GM19397 (cell line): ENCODE data around the gene LRRC47.

Source experiments
- ATAC-seq: cut with Tn5 transposase; IDR thresholded peaks from one replicate; pipeline ENCODE4 v1.9.1; 2021; ENCODE audit warnings: mild to moderate bottlenecking, moderate library complexity; ENCODE audit not compliant: unreplicated experiment

Gene LRRC47

DNA sequence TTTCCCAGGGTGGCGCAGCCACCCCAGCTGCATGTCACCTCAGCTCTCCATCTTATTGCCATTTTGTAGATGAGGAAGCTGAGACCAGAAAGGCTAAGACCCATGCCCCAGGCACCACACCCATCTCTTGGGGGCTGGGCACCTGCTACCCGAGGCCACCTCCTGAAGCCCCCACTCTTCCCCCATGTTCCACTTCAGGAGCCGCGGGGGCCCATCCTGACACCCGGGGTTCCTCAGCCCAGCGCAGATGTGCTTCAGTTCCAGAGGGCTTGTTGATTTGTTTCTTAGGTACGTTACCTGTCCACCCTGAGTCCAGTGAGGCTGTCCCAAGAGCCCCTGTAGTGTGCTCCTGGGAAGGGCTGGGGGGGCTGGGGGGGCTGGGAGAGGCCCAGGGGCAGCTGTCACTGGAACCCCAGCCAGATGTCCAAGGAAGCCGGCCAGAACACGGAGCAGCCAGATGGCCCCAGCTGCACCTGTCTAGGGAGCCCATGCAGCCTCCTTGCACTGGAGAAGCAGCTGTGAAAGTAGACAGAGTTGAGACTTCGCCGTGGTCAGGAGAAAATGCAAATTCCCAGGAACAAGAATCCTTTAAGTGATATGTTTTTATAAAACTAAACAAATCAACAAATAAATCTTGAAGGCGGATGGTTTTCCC lies 61.1 kb downstream of the LRRC47 start:
- ATAC-seq: no peak

DNA sequence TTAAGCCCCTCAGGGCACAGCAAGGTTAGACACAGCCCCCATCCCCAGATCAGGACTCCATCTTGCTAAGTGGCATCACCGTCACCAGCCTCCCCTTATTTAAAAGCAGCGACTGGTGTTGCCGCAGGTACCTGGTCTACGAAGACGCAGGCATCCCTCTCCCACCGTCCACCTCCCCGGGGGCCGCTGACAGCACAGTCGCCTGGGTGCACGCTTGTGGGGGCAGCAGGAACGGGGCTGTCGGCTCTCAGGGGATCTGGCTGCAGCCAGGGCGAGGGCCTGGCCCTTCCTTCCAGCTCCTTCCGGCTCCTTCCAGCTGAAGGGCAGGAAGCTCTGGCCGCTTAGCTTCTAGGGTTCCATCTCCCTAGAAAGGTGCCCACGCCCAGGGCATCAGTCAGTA lies 61.7 kb downstream of the LRRC47 start:
- no peak for ATAC-seq

GRCh38 chr1:3733883-3734589 lies 62.3 kb downstream of the LRRC47 start:
- ATAC-seq: no peak

DNA sequence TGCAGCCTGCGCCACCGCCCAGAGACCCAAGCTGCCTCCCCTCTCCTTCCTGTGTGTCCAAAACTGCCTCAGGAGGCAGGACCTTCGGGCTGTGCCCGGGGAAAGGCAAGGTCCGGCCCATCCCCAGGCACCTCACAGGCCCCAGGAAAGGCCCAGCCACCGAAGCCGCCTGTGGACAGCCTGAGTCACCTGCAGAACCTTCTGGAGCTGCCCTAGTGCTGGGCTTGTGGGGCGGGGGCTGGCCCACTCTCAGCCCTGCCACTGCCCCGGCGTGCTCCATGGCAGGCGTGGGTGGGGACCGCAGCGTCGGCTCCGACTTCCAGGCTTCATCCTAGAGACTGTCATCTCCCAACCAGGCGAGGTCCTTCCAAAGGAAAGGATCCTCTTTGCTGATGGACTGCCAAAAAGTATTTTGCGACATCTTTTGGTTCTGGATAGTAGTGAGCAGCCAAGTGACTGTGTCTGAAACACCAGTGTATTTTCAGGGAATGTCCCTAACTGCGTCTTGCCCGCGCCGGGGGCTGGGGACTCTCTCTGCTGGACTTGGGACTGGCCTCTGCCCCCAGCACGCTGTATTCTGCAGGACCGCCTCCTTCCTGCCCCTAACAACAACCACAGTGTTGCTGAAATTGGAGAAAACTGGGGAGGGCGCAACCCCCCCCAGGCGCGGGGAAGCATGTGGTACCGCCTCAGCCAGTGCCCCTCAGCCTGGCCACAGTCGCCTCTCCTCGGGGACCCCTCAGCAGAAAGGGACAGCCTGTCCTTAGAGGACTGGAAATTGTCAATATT lies 63.0 kb downstream of the LRRC47 start:
- ATAC-seq: no peak

- ATAC-seq: no peak
Measured at GRCh38 chr1:3732434-3733093, 63.7 kb downstream of the LRRC47 start.

DNA sequence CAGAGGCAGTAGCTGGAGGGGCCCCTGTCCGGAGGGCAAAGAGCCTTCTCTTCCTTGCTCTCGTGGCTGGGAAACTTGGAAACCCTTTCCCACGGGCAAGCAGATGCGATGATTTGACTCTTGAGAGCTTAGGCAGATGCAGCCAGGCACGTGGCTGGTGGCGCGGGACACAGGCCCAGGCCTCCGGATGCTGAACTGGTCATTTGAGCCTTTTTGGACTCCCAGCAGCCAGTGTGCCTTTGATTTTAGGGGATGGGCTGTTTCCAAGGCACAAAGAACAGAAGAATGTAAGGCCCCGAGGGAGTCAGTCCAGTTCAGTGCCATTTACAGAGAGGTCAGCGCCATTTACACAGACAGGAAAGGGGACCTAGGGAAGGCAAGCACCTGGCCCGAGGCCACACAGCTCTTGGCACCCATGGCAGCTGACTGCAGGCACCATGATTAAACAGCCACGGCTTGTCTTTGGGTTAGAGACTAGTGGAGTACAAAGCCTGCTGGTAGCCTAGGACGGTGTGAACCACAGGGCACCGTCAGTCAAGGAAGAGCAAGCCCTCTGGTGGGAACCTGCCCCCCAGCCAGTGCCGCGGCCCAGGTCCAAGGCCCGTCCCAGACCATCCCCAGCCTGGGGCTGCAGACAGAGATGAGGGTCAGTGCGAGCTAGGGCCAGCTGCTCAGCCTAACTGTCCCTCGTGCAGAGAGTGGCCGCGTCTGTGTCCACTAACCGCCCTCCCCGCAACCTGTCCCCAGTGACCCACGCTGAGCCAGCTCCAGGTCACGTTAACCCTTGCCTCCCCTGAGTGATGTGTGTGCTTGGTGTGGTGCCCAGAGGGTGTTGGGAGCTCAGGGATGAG lies 64.5 kb downstream of the LRRC47 start:
- ATAC-seq: no peak

- ATAC-seq: no peak
Measured at GRCh38 chr1:3730543-3731247, 65.6 kb downstream of the LRRC47 start.

DNA sequence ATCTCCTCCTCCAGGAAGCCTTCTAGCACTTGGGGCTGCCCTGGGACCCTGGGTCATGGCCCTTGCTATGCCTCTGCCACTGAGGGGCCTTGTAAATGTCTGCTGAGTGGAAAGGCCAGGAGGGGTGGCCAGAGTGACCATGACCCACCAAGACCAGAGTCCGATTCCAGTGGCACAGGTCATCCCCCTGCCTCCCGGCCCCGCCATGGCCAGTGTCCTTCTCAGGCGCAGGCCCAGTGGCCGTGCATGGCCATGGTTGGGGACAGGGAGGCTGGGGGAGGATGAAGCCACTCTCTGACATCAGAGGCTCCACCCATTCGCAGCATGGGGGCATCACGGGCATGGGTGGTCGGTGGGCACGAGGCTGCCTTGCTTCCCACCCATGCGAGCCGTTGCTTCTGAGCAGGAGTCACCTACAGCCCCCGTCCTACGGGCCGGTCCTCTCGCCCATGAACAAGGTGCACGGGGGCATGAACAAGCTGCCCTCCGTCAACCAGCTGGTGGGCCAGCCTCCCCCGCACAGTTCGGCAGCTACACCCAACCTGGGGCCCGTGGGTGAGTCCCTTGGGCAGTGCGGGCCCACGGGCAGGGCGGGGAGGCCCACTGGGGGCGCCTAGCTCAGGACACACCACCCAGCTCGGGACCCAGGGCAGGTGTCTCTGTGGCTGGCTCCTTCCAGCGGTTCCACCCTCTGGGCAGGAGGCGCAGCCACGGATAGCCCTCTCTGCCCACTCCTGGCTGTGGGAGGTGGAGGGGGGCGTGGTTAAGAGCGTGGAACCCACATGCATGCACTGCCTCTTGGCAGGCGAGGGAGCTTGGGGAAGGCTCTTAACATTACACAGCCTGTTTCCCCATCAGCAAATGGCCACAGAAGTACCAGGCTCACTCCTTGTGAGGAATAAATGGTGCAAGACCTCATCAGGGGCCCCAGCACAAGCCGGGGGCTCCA lies 66.4 kb downstream of the LRRC47 start:
- ATAC-seq: no peak
